Memory B cell (primary cell): ENCODE results near the gene SCGB2B2.
"Not testable (repeated sequence)": the region's sequence is repeated elsewhere in the genome, so short reads cannot be mapped to it uniquely, and the experiment has no call there.

Experiments
- ATAC-seq: fragments of 150-1000 bp; cut with Tn5 transposase; 2 replicates; pipeline ENCODE4 v1.10.0; 2021; ENCODE audit warnings: low read depth, mild to moderate bottlenecking, moderate library complexity
- DNase-seq, 2 donors: peaks; one replicate each; pipeline ENCODE4 v3.0.0; 2022; ENCODE audit warnings: low spot score in 2 of 2
- H3K27ac Mint-ChIP-seq: one replicate; pipeline ENCODE4 v1.8.0; 2022; ENCODE audit warnings: mild to moderate bottlenecking, moderate library complexity, mixed read lengths
- H3K27me3 Mint-ChIP-seq: one replicate; pipeline ENCODE4 v1.8.0; 2022; ENCODE audit warnings: mixed read lengths
- H3K36me3 Mint-ChIP-seq: one replicate; pipeline ENCODE4 v1.8.0; 2022; ENCODE audit warnings: mild to moderate bottlenecking, mixed read lengths
- H3K4me1 Mint-ChIP-seq: one replicate; pipeline ENCODE4 v1.8.0; 2022; ENCODE audit warnings: mixed read lengths
- H3K4me3 Mint-ChIP-seq: one replicate; pipeline ENCODE4 v1.8.0; 2022; ENCODE audit warnings: mild to moderate bottlenecking, moderate library complexity, mixed read lengths
- H3K9me3 Mint-ChIP-seq: one replicate; pipeline ENCODE4 v1.8.0; 2022; ENCODE audit warnings: mixed read lengths

The SCGB2B2 gene

GRCh38 chr19:34665275-34665674 lies 11.7 kb downstream of the SCGB2B2 start:
- ATAC-seq, H3K9me3 Mint-ChIP-seq, H3K36me3 Mint-ChIP-seq, H3K27me3 Mint-ChIP-seq, H3K4me3 Mint-ChIP-seq, H3K27ac Mint-ChIP-seq, DNase-seq: not testable (repeated sequence)
- peaks cover 15% of the 10 kb centered on the region for H3K4me1 Mint-ChIP-seq

GRCh38 chr19:34664870-34665269 lies 12.1 kb downstream of the SCGB2B2 start:
- H3K4me3 Mint-ChIP-seq: no peak overlapping the region
- H3K27ac Mint-ChIP-seq: no peak overlapping the region
- no peak for ATAC-seq

GRCh38 chr19:34664168-34664567 lies 12.8 kb downstream of the SCGB2B2 start:
- peaks cover 15% of the 10 kb centered on the region for H3K4me1 Mint-ChIP-seq
- H3K27ac Mint-ChIP-seq: no peak overlapping the region
- DNase-seq (no peak), ATAC-seq (no peak)
- no peaks in the 10 kb centered on the region for H3K9me3 Mint-ChIP-seq
- H3K4me3 Mint-ChIP-seq: no peak overlapping the region
- no peaks in the 10 kb centered on the region for H3K36me3 Mint-ChIP-seq
- H3K27me3 Mint-ChIP-seq: no peaks in the 10 kb centered on the region

More at GRCh38 chr19:34664870-34665269, 12.1 kb downstream of the SCGB2B2 start:
- H3K27me3 Mint-ChIP-seq: no peaks in the 10 kb centered on the region
- H3K9me3 Mint-ChIP-seq: no peaks in the 10 kb centered on the region
- peaks cover 15% of the 10 kb centered on the region for H3K4me1 Mint-ChIP-seq
- H3K36me3 Mint-ChIP-seq: no peaks in the 10 kb centered on the region
- DNase-seq: no peak

GRCh38 chr19:34662919-34663318 lies 14.0 kb downstream of the SCGB2B2 start:
- peak; percentile 98 for ATAC-seq
- Mint-ChIP-seq H3K27me3 (no peaks in the 10 kb centered on the region), H3K9me3 (peaks cover under 1% of the 10 kb centered on the region), H3K4me1 (peaks cover 15% of the 10 kb centered on the region), H3K4me3 (no peak overlapping the region), H3K36me3 (no peaks in the 10 kb centered on the region), H3K27ac (no peak overlapping the region)
- peak in 1 of 2 donors; percentile 21 for DNase-seq

GRCh38 chr19:34661357-34661756 lies 15.6 kb downstream of the SCGB2B2 start:
- ATAC-seq (no peak), DNase-seq (no peak)
- H3K9me3 Mint-ChIP-seq: peaks cover 5% of the 10 kb centered on the region
- peaks cover 7% of the 10 kb centered on the region for H3K4me1 Mint-ChIP-seq
- peaks cover 2% of the 10 kb centered on the region for H3K36me3 Mint-ChIP-seq
- H3K27ac Mint-ChIP-seq: no peak overlapping the region
- H3K27me3 Mint-ChIP-seq: peaks cover 2% of the 10 kb centered on the region
- H3K4me3 Mint-ChIP-seq: no peak overlapping the region

GRCh38 chr19:34655651-34656050 lies 21.3 kb downstream of the SCGB2B2 start:
- Mint-ChIP-seq H3K27ac (peak overlapping the region; percentile 68), H3K27me3 (peaks cover 6% of the 10 kb centered on the region), H3K4me1 (peaks cover 5% of the 10 kb centered on the region), H3K9me3 (peaks cover 15% of the 10 kb centered on the region), H3K4me3 (no peak overlapping the region), H3K36me3 (peaks cover 15% of the 10 kb centered on the region)
- DNase-seq (no peak), ATAC-seq (no peak)

GRCh38 chr19:34654796-34655195 lies 22.2 kb downstream of the SCGB2B2 start:
- no peak for DNase-seq
- H3K27me3 Mint-ChIP-seq: peaks cover 8% of the 10 kb centered on the region
- H3K36me3 Mint-ChIP-seq: peaks cover 16% of the 10 kb centered on the region
- H3K4me3 Mint-ChIP-seq: no peak overlapping the region
- H3K9me3 Mint-ChIP-seq: peaks cover 15% of the 10 kb centered on the region
- ATAC-seq: no peak
- no peak overlapping the region for H3K27ac Mint-ChIP-seq
- peaks cover 5% of the 10 kb centered on the region for H3K4me1 Mint-ChIP-seq

GRCh38 chr19:34651747-34652146 lies 25.2 kb downstream of the SCGB2B2 start:
- DNase-seq (no peak), ATAC-seq (no peak)
- Mint-ChIP-seq H3K27me3 (peaks cover 14% of the 10 kb centered on the region), H3K4me1 (peaks cover 5% of the 10 kb centered on the region), H3K4me3 (no peak overlapping the region), H3K9me3 (peaks cover 10% of the 10 kb centered on the region), H3K36me3 (peaks cover 20% of the 10 kb centered on the region), H3K27ac (no peak overlapping the region)

- DNase-seq: no peak
- Mint-ChIP-seq H3K4me1 (peaks cover 2% of the 10 kb centered on the region), H3K9me3 (peaks cover 5% of the 10 kb centered on the region), H3K27me3 (peaks cover 10% of the 10 kb centered on the region), H3K36me3 (peaks cover 13% of the 10 kb centered on the region), H3K27ac (no peak overlapping the region), H3K4me3 (no peak overlapping the region)
- ATAC-seq: no peak
Observed at GRCh38 chr19:34649886-34650543, 26.9 kb downstream of the SCGB2B2 start.

GRCh38 chr19:34645551-34645950 lies 31.4 kb downstream of the SCGB2B2 start:
- H3K9me3 Mint-ChIP-seq: no peaks in the 10 kb centered on the region
- no peak overlapping the region for H3K27ac Mint-ChIP-seq
- H3K4me3 Mint-ChIP-seq: no peak overlapping the region
- no peak for DNase-seq
- H3K36me3 Mint-ChIP-seq: peaks cover 7% of the 10 kb centered on the region
- H3K27me3 Mint-ChIP-seq: peaks cover 10% of the 10 kb centered on the region
- H3K4me1 Mint-ChIP-seq: no peaks in the 10 kb centered on the region
- no peak for ATAC-seq

GRCh38 chr19:34644991-34645461 lies 31.9 kb downstream of the SCGB2B2 start:
- peaks cover 7% of the 10 kb centered on the region for H3K36me3 Mint-ChIP-seq
- no peaks in the 10 kb centered on the region for H3K4me1 Mint-ChIP-seq
- DNase-seq (no peak), ATAC-seq (no peak)
- no peaks in the 10 kb centered on the region for H3K9me3 Mint-ChIP-seq
- no peak overlapping the region for H3K27ac Mint-ChIP-seq
- peaks cover 10% of the 10 kb centered on the region for H3K27me3 Mint-ChIP-seq
- H3K4me3 Mint-ChIP-seq: no peak overlapping the region

GRCh38 chr19:34642241-34642640 lies 34.7 kb downstream of the SCGB2B2 start:
- DNase-seq: no peak
- no peak overlapping the region for H3K4me3 Mint-ChIP-seq
- H3K9me3 Mint-ChIP-seq: no peaks in the 10 kb centered on the region
- peaks cover 3% of the 10 kb centered on the region for H3K4me1 Mint-ChIP-seq
- no peak overlapping the region for H3K27ac Mint-ChIP-seq
- H3K27me3 Mint-ChIP-seq: peaks cover under 1% of the 10 kb centered on the region
- no peak for ATAC-seq
- peaks cover 1% of the 10 kb centered on the region for H3K36me3 Mint-ChIP-seq

- ATAC-seq (peak; percentile 78), DNase-seq (peak; percentile 61 to 65)
- H3K27ac Mint-ChIP-seq: no peak overlapping the region
- peaks cover 5% of the 10 kb centered on the region for H3K36me3 Mint-ChIP-seq
- peaks cover 4% of the 10 kb centered on the region for H3K9me3 Mint-ChIP-seq
- H3K4me1 Mint-ChIP-seq: peaks cover 3% of the 10 kb centered on the region
- H3K4me3 Mint-ChIP-seq: no peak overlapping the region
- no peaks in the 10 kb centered on the region for H3K27me3 Mint-ChIP-seq
Observed at GRCh38 chr19:34639491-34640085, 37.4 kb downstream of the SCGB2B2 start.

- DNase-seq (no peak), ATAC-seq (no peak)
- H3K36me3 Mint-ChIP-seq: peaks cover 5% of the 10 kb centered on the region
- no peak overlapping the region for H3K4me3 Mint-ChIP-seq
- no peak overlapping the region for H3K27ac Mint-ChIP-seq
- no peaks in the 10 kb centered on the region for H3K4me1 Mint-ChIP-seq
- H3K27me3 Mint-ChIP-seq: no peaks in the 10 kb centered on the region
- H3K9me3 Mint-ChIP-seq: peaks cover 4% of the 10 kb centered on the region
Observed at GRCh38 chr19:34633802-34634201, 43.2 kb downstream of the SCGB2B2 start.
